Amniotic epithelial cell (primary cell): ENCODE measurements around the gene SCTR.

Source experiments
- DNase-seq: peaks from one replicate; pipeline ENCODE4 v3.0.0-alpha.2; 2010; ENCODE audit warnings: low read depth

The SCTR gene

GRCh38 chr2:119487434-119488244 lies 36.6 kb downstream of the SCTR start:
- no peak for DNase-seq

- DNase-seq: peak; percentile 36
These were observed 37.4 kb downstream of the SCTR start for GRCh38 chr2:119486886-119487285.

GRCh38 chr2:119486196-119486827 lies 38.0 kb downstream of the SCTR start:
- DNase-seq: no peak

GRCh38 chr2:119485336-119486110 lies 38.8 kb downstream of the SCTR start:
- DNase-seq: no peak

- no peak for DNase-seq
These were observed 39.4 kb downstream of the SCTR start for GRCh38 chr2:119484834-119485233.

- no peak for DNase-seq
These were observed 40.2 kb downstream of the SCTR start for GRCh38 chr2:119483896-119484718.

GRCh38 chr2:119483395-119483753 lies 40.9 kb downstream of the SCTR start:
- DNase-seq: no peak

- DNase-seq: no peak
These were observed 41.5 kb downstream of the SCTR start for GRCh38 chr2:119482481-119483394.

GRCh38 chr2:119481501-119482455 lies 42.5 kb downstream of the SCTR start:
- DNase-seq: no peak

GRCh38 chr2:119480718-119481142 lies 43.6 kb downstream of the SCTR start:
- DNase-seq: peak; percentile 53

- no peak for DNase-seq
These were observed 44.1 kb downstream of the SCTR start for GRCh38 chr2:119480184-119480583.

- no peak for DNase-seq
These were observed 45.3 kb downstream of the SCTR start for GRCh38 chr2:119478978-119479295.

- DNase-seq: no peak
These were observed 45.9 kb downstream of the SCTR start for GRCh38 chr2:119478188-119478977.

GRCh38 chr2:119477113-119477505 lies 47.2 kb downstream of the SCTR start:
- no peak for DNase-seq

- DNase-seq: peak; percentile 51
These were observed 47.8 kb downstream of the SCTR start for GRCh38 chr2:119476301-119477112.

GRCh38 chr2:119475857-119476244 lies 48.4 kb downstream of the SCTR start:
- DNase-seq: no peak

GRCh38 chr2:119475225-119475856 lies 48.9 kb downstream of the SCTR start:
- DNase-seq: no peak
